ENCODE measurements around the gene ERV3-1. TPM values are rescaled to one million over a fixed set of nuclear protein-coding genes. Genes with fewer than 3 reads are reported as not detected.

ERV3-1 gene
- total and polyA plus RNA-seq, 2 experiments from 2014 or later, result 6.4 to 8.1 TPM

- no peak for DNase-seq
- H3K9me3 ChIP-seq (ENCODE audit: low read depth), result no peaks in the 10 kb centered on the region
- no peaks in the 10 kb centered on the region; the same call in 1 of the 2 replicates for H3K36me3 ChIP-seq (ENCODE audit: low read depth)
- no peak overlapping the region for H3K4me2 ChIP-seq (ENCODE audit: unreplicated experiment)
- H3K9me2 ChIP-seq (ENCODE audit: insufficient read depth), result no peaks in the 10 kb centered on the region
- no peak overlapping the region for H3K27ac ChIP-seq
- H3F3A ChIP-seq (ENCODE audit: insufficient read depth), result no peaks in the 10 kb centered on the region
- no peak overlapping the region for H2AFZ ChIP-seq
- H3K4me1 ChIP-seq (ENCODE audit: insufficient read depth), result peaks cover 9% of the 10 kb centered on the region
- in situ Hi-C loops (cut with MboI), result no loop called here
- H3K4me3 ChIP-seq, result no peak overlapping the region
- H3K9ac ChIP-seq, result no peak overlapping the region
- peaks cover 60% of the 10 kb centered on the region for H3K79me2 ChIP-seq (ENCODE audit: insufficient read depth)
- TF ChIP-seq EZH2 (IDR thresholded peaks at IDR 0.05; ENCODE audit: insufficient read depth, poor library complexity, severe bottlenecking) (no peak), EZH2phosphoT487 (IDR thresholded peaks at IDR 0.05; ENCODE audit: insufficient read depth, low read depth) (no peak)
- no peaks in the 10 kb centered on the region for H4K20me1 ChIP-seq (ENCODE audit: insufficient read depth)
- WGBS, 2 experiments (ENCODE audit: low coverage in 1 of 2, low lambda C conversion rate in 2 of 2, missing lambda C conversion rate in 2 of 2), result 93 to 97% methylated on average over 2 of the region's 2 CpGs
- no peaks in the 10 kb centered on the region for H3K27me3 ChIP-seq (replicated peaks; ENCODE audit: insufficient read depth)
Measured at GRCh38 chr7:65002972-65003585, 3.4 kb downstream of the ERV3-1 start.

DNA sequence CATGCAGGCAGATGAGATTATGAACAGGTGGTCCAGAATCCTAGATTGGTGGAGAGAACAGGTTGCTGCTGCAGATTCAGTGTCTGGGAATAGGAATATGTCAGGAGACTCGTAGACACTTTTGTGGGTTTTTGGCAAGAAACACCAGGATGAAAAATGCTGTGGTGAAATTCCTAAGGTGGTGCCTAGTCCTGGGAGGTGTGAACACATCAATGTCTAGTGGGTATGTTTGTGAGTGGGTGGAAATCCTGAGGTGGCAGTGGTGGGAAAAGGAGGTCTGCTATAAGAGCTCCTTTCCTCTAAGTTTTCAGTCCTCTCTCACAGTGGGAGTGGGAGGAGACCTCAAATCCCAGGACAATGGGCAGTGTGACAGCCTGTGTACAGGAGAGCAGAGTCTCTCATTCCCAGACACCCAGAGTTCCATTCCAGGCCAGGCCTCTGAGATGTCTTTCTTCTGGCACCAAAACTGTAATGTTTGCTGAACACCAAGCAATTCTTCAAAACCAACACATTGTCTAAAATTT is 5.1 kb downstream of the ERV3-1 start:
- Histone ChIP-seq H4K20me1 (ENCODE audit: insufficient read depth) (no peaks in the 10 kb centered on the region), H3K9me2 (ENCODE audit: insufficient read depth) (no peaks in the 10 kb centered on the region), H3K79me2 (ENCODE audit: insufficient read depth) (peaks cover 60% of the 10 kb centered on the region), H3K9me3 (ENCODE audit: low read depth) (no peaks in the 10 kb centered on the region), H3K4me2 (ENCODE audit: unreplicated experiment) (no peak overlapping the region), H3K27ac (no peak overlapping the region), H3K27me3 (replicated peaks; ENCODE audit: insufficient read depth) (no peaks in the 10 kb centered on the region), H3K4me1 (ENCODE audit: insufficient read depth) (peaks cover 13% of the 10 kb centered on the region), H3F3A (ENCODE audit: insufficient read depth) (no peaks in the 10 kb centered on the region), H3K4me3 (no peak overlapping the region), H2AFZ (no peak overlapping the region), H3K36me3 (ENCODE audit: low read depth) (no peaks in the 10 kb centered on the region; the same call in 1 of the 2 replicates), H3K9ac (no peak overlapping the region)
- WGBS, 2 experiments (ENCODE audit: low coverage in 1 of 2, low lambda C conversion rate in 2 of 2, missing lambda C conversion rate in 2 of 2), result 0% methylated on average over 1 of the region's 1 CpG
- TF ChIP-seq EZH2phosphoT487 (IDR thresholded peaks at IDR 0.05; ENCODE audit: insufficient read depth, low read depth), result no peak
- no peak for TF ChIP-seq EZH2 (IDR thresholded peaks at IDR 0.05; ENCODE audit: insufficient read depth, poor library complexity, severe bottlenecking)
- in situ Hi-C loops (cut with MboI), result no loop called here
- DNase-seq, result no peak

GRCh38 chr7:64999165-65000004 is 7.1 kb downstream of the ERV3-1 start:
- 87 to 90% methylated on average over 11 of the region's 11 CpGs for WGBS, 2 experiments (ENCODE audit: low coverage in 1 of 2, low lambda C conversion rate in 2 of 2, missing lambda C conversion rate in 2 of 2)
- no peaks in the 10 kb centered on the region for H3K9me3 ChIP-seq (ENCODE audit: low read depth)
- H3K4me2 ChIP-seq (ENCODE audit: unreplicated experiment), result no peak overlapping the region
- H3K4me3 ChIP-seq, result no peak overlapping the region
- no peak overlapping the region for H3K9ac ChIP-seq
- in situ Hi-C loops (cut with MboI), result no loop called here
- H3K27me3 ChIP-seq (replicated peaks; ENCODE audit: insufficient read depth), result no peaks in the 10 kb centered on the region
- no peaks in the 10 kb centered on the region for H3F3A ChIP-seq (ENCODE audit: insufficient read depth)
- peaks cover 3% of the 10 kb centered on the region; the same call in 1 of the 2 replicates for H3K4me1 ChIP-seq (ENCODE audit: insufficient read depth)
- no peak for DNase-seq
- peaks cover 41% of the 10 kb centered on the region for H3K79me2 ChIP-seq (ENCODE audit: insufficient read depth)
- no peak overlapping the region for H2AFZ ChIP-seq
- H3K27ac ChIP-seq, result no peak overlapping the region
- no peaks in the 10 kb centered on the region for H3K9me2 ChIP-seq (ENCODE audit: insufficient read depth)
- no peaks in the 10 kb centered on the region for H4K20me1 ChIP-seq (ENCODE audit: insufficient read depth)
- H3K36me3 ChIP-seq (ENCODE audit: low read depth), result no peaks in the 10 kb centered on the region; the same call in 1 of the 2 replicates
- TF ChIP-seq EZH2 (IDR thresholded peaks at IDR 0.05; ENCODE audit: insufficient read depth, poor library complexity, severe bottlenecking) (no peak), EZH2phosphoT487 (IDR thresholded peaks at IDR 0.05; ENCODE audit: insufficient read depth, low read depth) (no peak)

DNA sequence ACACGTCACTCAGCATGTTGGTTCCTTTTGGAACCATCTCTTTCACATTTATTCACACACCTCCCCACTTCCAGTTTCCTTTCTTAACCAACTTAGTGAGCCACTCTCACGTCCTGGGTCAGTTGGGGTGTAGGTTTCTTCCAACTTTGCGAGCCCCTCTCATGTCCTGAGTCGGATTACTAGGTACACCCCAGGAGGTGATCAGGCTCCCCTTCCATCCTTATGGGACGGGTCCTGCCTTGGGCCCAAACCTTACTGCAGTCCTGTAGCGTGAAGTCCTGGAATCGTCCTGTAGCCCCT is 7.7 kb downstream of the ERV3-1 start:
- no peak overlapping the region for H3K9ac ChIP-seq
- DNase-seq, result no peak
- H3K9me2 ChIP-seq (ENCODE audit: insufficient read depth), result no peaks in the 10 kb centered on the region
- in situ Hi-C loops (cut with MboI), result no loop called here
- no peaks in the 10 kb centered on the region for H3F3A ChIP-seq (ENCODE audit: insufficient read depth)
- no peak for TF ChIP-seq EZH2 (IDR thresholded peaks at IDR 0.05; ENCODE audit: insufficient read depth, poor library complexity, severe bottlenecking)
- no peak for TF ChIP-seq EZH2phosphoT487 (IDR thresholded peaks at IDR 0.05; ENCODE audit: insufficient read depth, low read depth)
- H3K4me1 ChIP-seq (ENCODE audit: insufficient read depth), result peaks cover 3% of the 10 kb centered on the region; the same call in 1 of the 2 replicates
- no peak overlapping the region for H3K4me3 ChIP-seq
- no peaks in the 10 kb centered on the region for H3K9me3 ChIP-seq (ENCODE audit: low read depth)
- H3K27me3 ChIP-seq (replicated peaks; ENCODE audit: insufficient read depth), result no peaks in the 10 kb centered on the region
- H4K20me1 ChIP-seq (ENCODE audit: insufficient read depth), result no peaks in the 10 kb centered on the region
- no peak overlapping the region for H2AFZ ChIP-seq
- H3K79me2 ChIP-seq (ENCODE audit: insufficient read depth), result peaks cover 35% of the 10 kb centered on the region
- H3K27ac ChIP-seq, result no peak overlapping the region
- H3K4me2 ChIP-seq (ENCODE audit: unreplicated experiment), result no peak overlapping the region
- H3K36me3 ChIP-seq (ENCODE audit: low read depth), result no peaks in the 10 kb centered on the region; the same call in 1 of the 2 replicates
- WGBS, 2 experiments (ENCODE audit: low coverage in 1 of 2, low lambda C conversion rate in 2 of 2, missing lambda C conversion rate in 2 of 2), result 90 to 98% methylated on average over 7 of the region's 7 CpGs
